ENCODE results near the gene ATP10B.
"Not testable (repeated sequence)": the region's sequence is repeated elsewhere in the genome, so short reads cannot be mapped to it uniquely, and the experiment has no call there.

ATP10B gene

GRCh38 chr5:160852049-160852448 lies at the start of gene ATP10B:
Gene ATP10B (minus strand): TSS chr5:160852211. CDS start chr5:160688074, 164,137 bp downstream.
- DNase-seq (ENCODE audit: low read depth, low spot score), result no peak

- no peak for DNase-seq (ENCODE audit: low read depth, low spot score)
Observed at GRCh38 chr5:160901656-160902055, 49.6 kb upstream of the ATP10B start.

- no peak for DNase-seq (ENCODE audit: low read depth, low spot score)
Observed at GRCh38 chr5:160899735-160900134, 47.7 kb upstream of the ATP10B start.

GRCh38 chr5:160893180-160893964 lies 41.4 kb upstream of the ATP10B start:
- not testable (repeated sequence) for DNase-seq (ENCODE audit: low read depth, low spot score)

- DNase-seq (ENCODE audit: low read depth, low spot score), result no peak
Observed at GRCh38 chr5:160887780-160888179, 35.8 kb upstream of the ATP10B start.

- not testable (repeated sequence) for DNase-seq (ENCODE audit: low read depth, low spot score)
Observed at GRCh38 chr5:160873560-160874200, 21.7 kb upstream of the ATP10B start.

GRCh38 chr5:160869989-160870521 lies 18.0 kb upstream of the ATP10B start:
- DNase-seq (ENCODE audit: low read depth, low spot score), result no peak

GRCh38 chr5:160867976-160868375 lies 16.0 kb upstream of the ATP10B start:
- DNase-seq (ENCODE audit: low read depth, low spot score), result no peak

- no peak for DNase-seq (ENCODE audit: low read depth, low spot score)
Observed at GRCh38 chr5:160851451-160851850, 560 bp downstream of the ATP10B start.

- DNase-seq (ENCODE audit: low read depth, low spot score), result no peak
Observed at GRCh38 chr5:160850421-160850820, 1.6 kb downstream of the ATP10B start.

GRCh38 chr5:160847526-160848085 lies 4.4 kb downstream of the ATP10B start:
- DNase-seq (ENCODE audit: low read depth, low spot score), result no peak

- DNase-seq (ENCODE audit: low read depth, low spot score), result no peak
Observed at GRCh38 chr5:160846642-160847041, 5.4 kb downstream of the ATP10B start.

GRCh38 chr5:160844177-160844576 lies 7.8 kb downstream of the ATP10B start:
- DNase-seq (ENCODE audit: low read depth, low spot score), result no peak

GRCh38 chr5:160843240-160843639 lies 8.8 kb downstream of the ATP10B start:
- no peak for DNase-seq (ENCODE audit: low read depth, low spot score)

GRCh38 chr5:160837749-160838593 lies 14.0 kb downstream of the ATP10B start:
- no peak for DNase-seq (ENCODE audit: low read depth, low spot score)

- DNase-seq (ENCODE audit: low read depth, low spot score), result no peak
Observed at GRCh38 chr5:160837211-160837610, 14.8 kb downstream of the ATP10B start.

- DNase-seq (ENCODE audit: low read depth, low spot score), result no peak
Observed at GRCh38 chr5:160835818-160836528, 16.0 kb downstream of the ATP10B start.

GRCh38 chr5:160835376-160835775 lies 16.6 kb downstream of the ATP10B start:
- DNase-seq (ENCODE audit: low read depth, low spot score), result no peak

- no peak for DNase-seq (ENCODE audit: low read depth, low spot score)
Observed at GRCh38 chr5:160833806-160834205, 18.2 kb downstream of the ATP10B start.

GRCh38 chr5:160831801-160832200 lies 20.2 kb downstream of the ATP10B start:
- DNase-seq (ENCODE audit: low read depth, low spot score), result no peak
